ENCODE data around the gene LONRF2.
"Not testable (repeated sequence)": the region's sequence is repeated elsewhere in the genome, so short reads cannot be mapped to it uniquely, and the experiment has no call there.

Gene LONRF2

DNA sequence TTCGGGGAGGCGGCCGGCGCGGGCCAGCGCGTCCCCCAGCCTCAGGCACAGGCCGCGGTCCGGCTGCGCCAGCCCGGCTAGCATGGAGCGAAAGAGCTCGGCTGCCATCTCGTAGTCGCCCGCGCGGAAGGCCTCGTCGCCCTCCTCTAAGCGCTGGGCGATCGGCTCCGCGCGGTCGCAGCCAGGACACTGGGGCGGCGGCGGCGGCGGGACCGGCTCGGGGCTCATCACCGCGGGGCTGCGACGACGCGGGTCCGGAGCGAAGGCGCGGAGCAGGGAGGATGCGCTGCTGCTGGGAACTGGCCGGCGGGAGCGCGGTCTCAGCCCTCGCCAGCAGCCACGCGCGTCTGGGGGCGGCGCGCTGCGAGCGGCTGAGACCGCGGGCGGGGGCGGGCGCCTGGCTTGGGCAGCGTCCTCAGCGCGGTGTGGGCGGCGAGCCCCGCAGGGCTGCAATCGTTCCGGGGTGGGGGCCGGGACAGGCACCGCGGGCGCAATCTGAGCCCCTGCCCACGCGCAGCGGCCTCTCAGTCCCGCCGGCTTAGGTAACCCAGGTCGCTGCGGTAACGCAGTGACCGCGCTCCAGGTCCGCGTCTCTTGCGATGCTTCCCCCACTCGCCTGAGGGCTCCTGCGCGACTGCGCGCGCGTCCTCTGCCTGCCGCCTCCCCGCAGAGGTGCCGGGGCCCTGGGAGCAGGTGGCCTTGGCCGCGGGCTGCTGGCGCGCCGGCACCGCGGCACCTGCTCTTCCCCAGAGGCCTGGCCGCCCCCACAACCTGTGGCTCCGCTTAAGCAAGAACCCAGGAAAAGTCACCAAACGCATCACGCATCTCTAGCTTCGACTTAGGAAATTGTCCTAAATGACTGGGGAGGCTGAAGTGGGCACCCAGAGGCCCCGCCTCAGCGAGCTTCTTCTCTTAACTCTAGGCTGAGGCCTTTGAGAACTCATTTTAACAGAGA is at the start of gene LONRF2:
Gene LONRF2 (minus strand): TSS at position 636 of the 955 bp plus-strand sequence. CDS start 408 bp downstream, at position 228.
- peak; percentile 18 for DNase-seq (ENCODE audit: low read depth, low spot score)

- no peak for DNase-seq (ENCODE audit: low read depth, low spot score)
Observed at GRCh38 chr2:100367163-100367562, 44.9 kb upstream of the LONRF2 start.

DNA sequence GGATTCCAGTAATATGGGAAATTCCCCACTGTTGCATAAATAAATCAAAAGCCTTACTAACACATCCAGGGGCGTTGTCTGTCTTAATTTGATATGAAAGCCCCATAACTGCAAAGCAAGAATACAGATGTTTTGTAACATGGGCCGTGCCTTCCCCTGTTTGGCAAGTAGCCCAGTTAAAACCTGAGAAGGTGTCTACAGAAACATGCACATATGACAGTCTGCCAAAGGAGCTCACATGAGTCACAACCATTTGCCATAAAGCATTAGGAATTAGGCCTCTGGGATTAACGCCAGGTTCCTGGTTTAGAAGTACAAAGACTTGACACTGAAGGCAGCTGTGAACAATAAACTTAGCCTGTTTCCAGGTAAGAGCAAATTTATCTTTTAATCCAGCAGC is 43.1 kb upstream of the LONRF2 start:
- DNase-seq (ENCODE audit: low read depth, low spot score): no peak

DNA sequence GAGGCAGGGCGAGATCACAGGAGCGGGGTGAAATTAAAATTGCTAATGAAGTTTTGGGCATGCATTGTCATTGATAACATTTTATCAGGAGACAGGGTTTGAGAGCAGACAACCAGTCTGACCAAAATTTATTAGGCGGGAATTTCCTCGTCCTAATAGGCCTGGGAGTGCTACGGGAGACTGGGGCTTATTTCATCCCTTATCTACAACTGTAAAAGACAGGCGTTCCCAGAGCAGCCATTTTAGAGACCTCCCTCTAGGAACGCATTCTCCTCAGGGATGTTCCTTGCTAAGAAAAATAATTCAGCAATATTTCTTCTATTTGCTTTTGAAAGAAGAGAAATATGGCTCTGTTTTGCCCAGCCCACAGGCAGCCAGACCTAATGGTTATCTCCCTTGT is 40.0 kb upstream of the LONRF2 start:
- DNase-seq (ENCODE audit: low read depth, low spot score): not testable (repeated sequence)

- DNase-seq (ENCODE audit: low read depth, low spot score): no peak
Observed at GRCh38 chr2:100359576-100359975, 37.3 kb upstream of the LONRF2 start.

DNA sequence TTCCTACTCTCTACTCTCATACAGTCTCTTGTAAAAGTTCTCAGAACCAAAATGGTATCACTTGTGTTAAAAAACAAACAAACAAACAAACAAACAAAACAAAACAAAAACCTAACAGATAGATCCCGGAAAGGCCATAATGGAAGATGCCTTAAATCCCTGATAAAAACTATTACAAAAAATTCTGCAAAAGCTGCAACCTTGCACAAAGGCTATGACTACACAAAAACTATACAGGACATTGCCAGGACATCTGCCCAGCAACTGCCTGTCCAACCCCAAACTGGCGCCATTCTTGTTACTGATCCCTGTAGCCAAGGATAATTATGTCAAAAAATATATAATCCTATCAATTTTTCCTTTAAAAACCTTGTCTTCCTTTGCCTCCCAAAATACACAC is 36.3 kb upstream of the LONRF2 start:
- DNase-seq (ENCODE audit: low read depth, low spot score): no peak

DNA sequence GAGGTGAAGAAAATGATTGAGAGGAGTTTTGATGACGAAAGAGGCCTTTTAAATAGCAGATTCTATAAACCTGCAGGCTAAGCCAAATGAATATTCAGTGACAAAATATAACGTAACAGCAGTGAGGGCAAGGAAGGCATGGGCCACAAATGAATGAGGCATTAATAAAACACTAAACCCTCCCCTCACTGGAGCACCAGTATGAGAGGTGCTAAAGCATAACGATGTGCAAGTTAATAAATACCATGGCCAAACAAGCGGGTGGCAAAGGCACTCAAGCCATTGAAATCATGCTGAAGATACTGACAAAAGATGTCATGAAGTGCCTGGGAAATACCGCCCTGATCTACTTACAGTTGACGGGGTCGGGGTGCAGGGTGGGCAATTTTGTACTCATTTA is 30.2 kb upstream of the LONRF2 start:
- DNase-seq (ENCODE audit: low read depth, low spot score): no peak

DNA sequence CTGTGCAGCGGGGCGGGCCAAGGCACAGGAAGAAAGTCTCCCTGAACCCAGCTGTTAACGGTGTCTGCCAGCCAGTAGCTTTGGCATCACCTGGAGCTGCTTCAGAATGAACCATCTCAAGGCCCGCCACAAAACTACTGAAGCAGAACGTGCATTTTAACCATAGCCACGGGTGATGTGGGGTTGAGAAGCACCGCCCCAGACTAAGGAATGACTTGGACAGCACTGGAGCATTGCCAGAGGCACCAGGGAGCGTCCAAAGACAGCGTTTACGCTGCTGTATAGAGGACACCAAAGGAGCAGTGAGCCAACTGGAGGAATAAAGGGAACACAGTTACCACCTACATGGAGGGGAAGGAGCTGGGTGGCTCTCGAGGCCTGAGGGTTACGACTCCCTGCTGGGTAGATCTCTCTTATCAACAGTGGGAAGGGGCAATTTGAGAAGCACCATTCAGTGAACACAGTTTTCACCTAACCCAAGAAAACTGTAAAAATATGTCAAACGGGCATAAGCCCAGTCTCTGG is 28.4 kb upstream of the LONRF2 start:
- DNase-seq (ENCODE audit: low read depth, low spot score): peak; percentile 15

GRCh38 chr2:100345144-100345543 is 22.8 kb upstream of the LONRF2 start:
- DNase-seq (ENCODE audit: low read depth, low spot score): not testable (repeated sequence)

DNA sequence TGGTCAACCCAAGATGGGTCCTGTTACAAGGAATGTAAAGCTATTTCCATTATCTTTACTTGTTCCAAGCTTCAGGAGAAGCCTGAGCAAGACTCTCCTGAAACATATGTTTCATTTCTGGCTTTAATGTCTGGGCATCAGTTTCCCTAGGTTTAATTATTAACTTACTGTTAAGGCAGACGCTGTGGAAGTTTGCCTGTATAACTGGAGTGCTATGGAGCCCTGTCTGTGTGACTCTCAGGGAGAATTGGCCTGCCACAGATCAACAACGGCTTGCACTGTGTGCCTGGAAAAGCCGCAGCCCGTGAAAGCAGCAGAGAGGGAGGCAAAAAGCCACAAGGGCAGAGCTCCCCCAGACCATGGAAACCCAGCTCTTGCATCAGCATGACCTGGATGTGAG is 22.1 kb upstream of the LONRF2 start:
- DNase-seq (ENCODE audit: low read depth, low spot score): no peak

DNA sequence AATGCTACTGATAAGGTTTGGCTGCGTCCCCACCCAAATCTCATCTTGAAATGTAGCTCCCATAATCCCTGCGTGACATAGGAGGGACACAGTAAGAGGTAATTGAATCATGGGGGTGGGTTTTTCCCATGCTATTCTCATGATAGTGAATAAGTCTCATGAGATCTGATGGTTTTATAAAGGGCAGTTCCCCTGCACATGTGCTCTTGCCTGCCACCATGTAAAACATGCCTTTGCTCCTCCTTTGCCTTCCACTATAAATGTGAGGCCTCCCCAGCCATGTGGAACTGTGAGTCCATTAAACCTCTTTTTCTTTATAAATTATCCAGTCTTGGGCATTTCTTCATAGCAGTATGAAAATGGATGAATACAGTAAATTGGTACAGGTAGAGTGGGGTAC is 20.2 kb upstream of the LONRF2 start:
- not testable (repeated sequence) for DNase-seq (ENCODE audit: low read depth, low spot score)

- no peak for DNase-seq (ENCODE audit: low read depth, low spot score)
Observed at GRCh38 chr2:100339823-100340222, 17.5 kb upstream of the LONRF2 start.

- no peak for DNase-seq (ENCODE audit: low read depth, low spot score)
Observed at GRCh38 chr2:100334929-100335328, 12.6 kb upstream of the LONRF2 start.

DNA sequence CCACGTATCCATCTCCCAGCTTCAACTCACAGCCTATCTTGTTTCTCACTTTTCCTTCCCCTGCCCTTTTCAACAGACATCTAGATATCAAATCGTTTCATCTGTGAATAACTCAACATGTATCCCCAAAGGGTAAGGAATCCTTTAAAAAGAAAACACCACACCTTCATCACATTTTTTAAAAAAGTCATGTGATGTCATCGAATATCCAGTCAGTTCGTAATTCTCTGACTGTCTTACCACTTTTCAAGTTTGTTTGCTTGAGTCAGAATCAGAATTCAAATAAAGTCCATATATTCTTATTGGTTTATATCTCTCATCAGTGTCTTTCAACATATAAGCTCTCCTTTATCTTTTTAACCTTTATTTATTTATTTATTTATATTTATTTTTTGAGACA is 5.4 kb upstream of the LONRF2 start:
- DNase-seq (ENCODE audit: low read depth, low spot score): no peak

GRCh38 chr2:100321179-100321865 is 979 bp downstream of the LONRF2 start:
- DNase-seq (ENCODE audit: low read depth, low spot score): peak; percentile 67

GRCh38 chr2:100320547-100321178 is 1.6 kb downstream of the LONRF2 start:
- DNase-seq (ENCODE audit: low read depth, low spot score): no peak

DNA sequence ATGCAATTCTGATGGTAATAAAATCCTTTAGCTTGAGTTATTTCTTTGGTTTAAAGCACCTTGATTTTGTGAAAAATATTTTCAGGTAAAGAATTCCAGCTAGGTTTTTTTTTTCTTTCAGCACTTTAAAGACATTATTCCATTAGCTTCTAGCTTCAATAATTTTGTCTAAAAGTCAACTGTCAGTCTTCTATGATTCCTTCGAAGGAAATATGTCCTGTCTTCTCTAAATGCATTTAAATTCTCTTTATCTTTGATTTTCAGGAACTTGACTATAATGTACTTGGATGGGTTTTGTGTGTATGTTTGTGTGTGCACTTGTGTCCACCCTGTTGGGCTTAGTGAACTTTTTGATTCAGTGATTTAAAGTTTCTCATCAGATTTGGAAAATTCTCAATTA is 4.7 kb downstream of the LONRF2 start:
- no peak for DNase-seq (ENCODE audit: low read depth, low spot score)

GRCh38 chr2:100309973-100310719 is 12.2 kb downstream of the LONRF2 start:
- no peak for DNase-seq (ENCODE audit: low read depth, low spot score)

- DNase-seq (ENCODE audit: low read depth, low spot score): no peak
Observed at GRCh38 chr2:100309311-100309710, 13.0 kb downstream of the LONRF2 start.

GRCh38 chr2:100303744-100304143 is 18.6 kb downstream of the LONRF2 start:
- no peak for DNase-seq (ENCODE audit: low read depth, low spot score)

- no peak for DNase-seq (ENCODE audit: low read depth, low spot score)
Observed at GRCh38 chr2:100302585-100302892, 19.8 kb downstream of the LONRF2 start.

All from ELF-1 (cell line).